ENCODE measurements around the gene SLC25A34.

DNA sequence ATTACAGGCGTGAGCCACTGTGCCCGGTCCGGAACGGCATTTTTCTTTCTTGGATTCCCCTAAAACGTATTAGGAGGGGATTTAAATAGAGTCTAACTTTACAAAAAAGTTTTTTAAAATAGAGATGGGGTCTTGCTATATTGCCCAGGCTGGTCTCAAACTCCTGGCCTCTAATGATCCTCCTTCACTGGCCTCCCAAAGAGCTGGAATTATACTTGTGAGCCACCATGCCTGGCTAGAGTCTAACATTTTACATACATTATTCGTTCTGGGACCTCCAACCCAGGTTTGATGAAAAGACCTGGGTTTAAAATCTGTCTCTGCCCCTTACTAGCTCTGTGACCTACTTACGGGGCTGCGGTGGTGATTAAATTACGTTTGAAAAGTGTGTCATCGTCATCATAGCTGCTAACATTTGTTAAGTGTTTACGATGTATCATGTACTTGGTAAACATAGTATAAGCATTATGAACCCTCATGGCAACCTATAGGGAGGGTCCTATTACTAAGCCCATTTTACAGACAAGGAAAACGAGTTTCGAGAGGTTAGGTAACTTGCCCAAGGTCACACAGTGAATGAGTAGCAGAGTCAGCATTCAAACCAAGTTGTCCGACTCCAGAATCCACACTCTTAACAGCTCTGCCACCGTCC, 27.4 kb upstream of the SLC25A34 start:
- TF ChIP-seq, protein P1, sequence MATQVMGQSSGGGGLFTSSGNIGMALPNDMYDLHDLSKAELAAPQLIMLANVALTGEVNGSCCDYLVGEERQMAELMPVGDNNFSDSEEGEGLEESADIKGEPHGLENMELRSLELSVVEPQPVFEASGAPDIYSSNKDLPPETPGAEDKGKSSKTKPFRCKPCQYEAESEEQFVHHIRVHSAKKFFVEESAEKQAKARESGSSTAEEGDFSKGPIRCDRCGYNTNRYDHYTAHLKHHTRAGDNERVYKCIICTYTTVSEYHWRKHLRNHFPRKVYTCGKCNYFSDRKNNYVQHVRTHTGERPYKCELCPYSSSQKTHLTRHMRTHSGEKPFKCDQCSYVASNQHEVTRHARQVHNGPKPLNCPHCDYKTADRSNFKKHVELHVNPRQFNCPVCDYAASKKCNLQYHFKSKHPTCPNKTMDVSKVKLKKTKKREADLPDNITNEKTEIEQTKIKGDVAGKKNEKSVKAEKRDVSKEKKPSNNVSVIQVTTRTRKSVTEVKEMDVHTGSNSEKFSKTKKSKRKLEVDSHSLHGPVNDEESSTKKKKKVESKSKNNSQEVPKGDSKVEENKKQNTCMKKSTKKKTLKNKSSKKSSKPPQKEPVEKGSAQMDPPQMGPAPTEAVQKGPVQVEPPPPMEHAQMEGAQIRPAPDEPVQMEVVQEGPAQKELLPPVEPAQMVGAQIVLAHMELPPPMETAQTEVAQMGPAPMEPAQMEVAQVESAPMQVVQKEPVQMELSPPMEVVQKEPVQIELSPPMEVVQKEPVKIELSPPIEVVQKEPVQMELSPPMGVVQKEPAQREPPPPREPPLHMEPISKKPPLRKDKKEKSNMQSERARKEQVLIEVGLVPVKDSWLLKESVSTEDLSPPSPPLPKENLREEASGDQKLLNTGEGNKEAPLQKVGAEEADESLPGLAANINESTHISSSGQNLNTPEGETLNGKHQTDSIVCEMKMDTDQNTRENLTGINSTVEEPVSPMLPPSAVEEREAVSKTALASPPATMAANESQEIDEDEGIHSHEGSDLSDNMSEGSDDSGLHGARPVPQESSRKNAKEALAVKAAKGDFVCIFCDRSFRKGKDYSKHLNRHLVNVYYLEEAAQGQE (IDR thresholded peaks at IDR 0.05; ENCODE audit: low read depth, low read length) = no peak
- TF ChIP-seq, protein P2, sequence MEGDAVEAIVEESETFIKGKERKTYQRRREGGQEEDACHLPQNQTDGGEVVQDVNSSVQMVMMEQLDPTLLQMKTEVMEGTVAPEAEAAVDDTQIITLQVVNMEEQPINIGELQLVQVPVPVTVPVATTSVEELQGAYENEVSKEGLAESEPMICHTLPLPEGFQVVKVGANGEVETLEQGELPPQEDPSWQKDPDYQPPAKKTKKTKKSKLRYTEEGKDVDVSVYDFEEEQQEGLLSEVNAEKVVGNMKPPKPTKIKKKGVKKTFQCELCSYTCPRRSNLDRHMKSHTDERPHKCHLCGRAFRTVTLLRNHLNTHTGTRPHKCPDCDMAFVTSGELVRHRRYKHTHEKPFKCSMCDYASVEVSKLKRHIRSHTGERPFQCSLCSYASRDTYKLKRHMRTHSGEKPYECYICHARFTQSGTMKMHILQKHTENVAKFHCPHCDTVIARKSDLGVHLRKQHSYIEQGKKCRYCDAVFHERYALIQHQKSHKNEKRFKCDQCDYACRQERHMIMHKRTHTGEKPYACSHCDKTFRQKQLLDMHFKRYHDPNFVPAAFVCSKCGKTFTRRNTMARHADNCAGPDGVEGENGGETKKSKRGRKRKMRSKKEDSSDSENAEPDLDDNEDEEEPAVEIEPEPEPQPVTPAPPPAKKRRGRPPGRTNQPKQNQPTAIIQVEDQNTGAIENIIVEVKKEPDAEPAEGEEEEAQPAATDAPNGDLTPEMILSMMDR (IDR thresholded peaks at IDR 0.05) = no peak
- TF ChIP-seq FOSL2 (IDR thresholded peaks at IDR 0.05; ENCODE audit: borderline replicate concordance, low read depth) = no peak
- no peak for TF ChIP-seq JUND (IDR thresholded peaks at IDR 0.05)

All from SK-N-SH (cell line).